ENCODE results near the gene PHKA1.

DNA sequence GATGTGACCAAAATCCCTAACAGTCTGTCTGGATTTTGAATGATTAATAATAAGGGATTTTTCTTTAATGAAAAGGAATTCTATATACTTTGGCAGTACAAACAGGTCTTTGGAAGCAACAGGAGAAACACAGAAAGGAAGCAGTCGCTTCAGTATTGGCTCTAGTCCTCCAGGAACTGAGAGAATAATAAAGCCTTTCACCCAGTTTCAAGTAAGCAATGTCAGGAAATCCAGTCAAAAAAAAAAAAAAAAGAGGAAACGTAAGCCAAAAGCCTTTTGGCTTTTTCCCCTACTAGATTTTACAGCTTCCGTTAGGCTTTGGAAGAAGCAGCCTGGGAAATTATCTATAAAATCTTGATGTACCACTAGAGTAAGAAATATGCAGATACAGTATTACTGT, 79.8 kb downstream of the PHKA1 start:
- TF ChIP-seq, protein P1, sequence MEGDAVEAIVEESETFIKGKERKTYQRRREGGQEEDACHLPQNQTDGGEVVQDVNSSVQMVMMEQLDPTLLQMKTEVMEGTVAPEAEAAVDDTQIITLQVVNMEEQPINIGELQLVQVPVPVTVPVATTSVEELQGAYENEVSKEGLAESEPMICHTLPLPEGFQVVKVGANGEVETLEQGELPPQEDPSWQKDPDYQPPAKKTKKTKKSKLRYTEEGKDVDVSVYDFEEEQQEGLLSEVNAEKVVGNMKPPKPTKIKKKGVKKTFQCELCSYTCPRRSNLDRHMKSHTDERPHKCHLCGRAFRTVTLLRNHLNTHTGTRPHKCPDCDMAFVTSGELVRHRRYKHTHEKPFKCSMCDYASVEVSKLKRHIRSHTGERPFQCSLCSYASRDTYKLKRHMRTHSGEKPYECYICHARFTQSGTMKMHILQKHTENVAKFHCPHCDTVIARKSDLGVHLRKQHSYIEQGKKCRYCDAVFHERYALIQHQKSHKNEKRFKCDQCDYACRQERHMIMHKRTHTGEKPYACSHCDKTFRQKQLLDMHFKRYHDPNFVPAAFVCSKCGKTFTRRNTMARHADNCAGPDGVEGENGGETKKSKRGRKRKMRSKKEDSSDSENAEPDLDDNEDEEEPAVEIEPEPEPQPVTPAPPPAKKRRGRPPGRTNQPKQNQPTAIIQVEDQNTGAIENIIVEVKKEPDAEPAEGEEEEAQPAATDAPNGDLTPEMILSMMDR (IDR thresholded peaks at IDR 0.05), result no peak
- no peak for TF ChIP-seq POLR2A (IDR thresholded peaks at IDR 0.05)

Data from breast epithelium (tissue), 3 donors.